ENCODE measurements around the gene MTSS2.

MTSS2 gene

GRCh38 chr16:70687102-70687511, 1.3 kb upstream of the MTSS2 start:
- DNase-seq = no peak

DNA sequence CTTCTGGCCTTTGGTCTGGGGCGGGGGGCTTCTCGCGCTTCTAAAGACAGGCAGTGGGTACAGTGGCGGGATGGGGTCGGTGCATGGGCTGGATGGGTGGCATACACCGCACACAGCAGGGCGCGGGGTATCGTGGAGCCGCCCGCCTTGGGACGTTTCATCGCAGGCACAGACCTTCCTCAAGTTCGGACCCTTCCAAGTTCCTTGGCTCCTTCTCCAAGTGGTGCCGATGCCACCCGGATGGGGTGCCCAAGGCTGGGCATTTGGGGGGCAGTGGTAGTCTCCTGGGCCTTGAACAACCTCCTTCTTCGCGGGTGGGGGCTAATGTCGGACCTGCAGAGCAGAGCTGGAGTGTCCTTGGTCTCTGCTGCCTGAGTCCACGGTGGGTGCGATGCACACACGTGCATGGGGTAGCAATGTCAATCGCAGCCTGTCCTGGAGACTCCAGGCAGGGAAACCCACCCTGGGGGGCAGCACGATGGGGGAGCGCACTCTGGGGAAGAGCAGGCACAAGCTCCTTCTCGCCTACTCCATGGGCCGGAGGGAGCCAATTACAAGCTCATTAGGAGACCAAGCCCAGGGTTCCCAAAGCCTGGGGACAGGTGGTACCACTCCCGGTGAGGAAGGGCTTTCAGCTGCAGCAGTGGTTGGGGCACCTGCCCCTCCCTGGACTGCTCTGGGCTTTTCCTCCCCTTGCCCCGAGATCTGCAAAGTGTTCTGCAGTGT, 686 bp upstream of the MTSS2 start:
- no peak for DNase-seq

- DNase-seq = no peak
Measured at GRCh38 chr16:70685061-70685937, 554 bp downstream of the MTSS2 start.

- DNase-seq = no peak
Measured at GRCh38 chr16:70684146-70685060, 1.4 kb downstream of the MTSS2 start.

DNA sequence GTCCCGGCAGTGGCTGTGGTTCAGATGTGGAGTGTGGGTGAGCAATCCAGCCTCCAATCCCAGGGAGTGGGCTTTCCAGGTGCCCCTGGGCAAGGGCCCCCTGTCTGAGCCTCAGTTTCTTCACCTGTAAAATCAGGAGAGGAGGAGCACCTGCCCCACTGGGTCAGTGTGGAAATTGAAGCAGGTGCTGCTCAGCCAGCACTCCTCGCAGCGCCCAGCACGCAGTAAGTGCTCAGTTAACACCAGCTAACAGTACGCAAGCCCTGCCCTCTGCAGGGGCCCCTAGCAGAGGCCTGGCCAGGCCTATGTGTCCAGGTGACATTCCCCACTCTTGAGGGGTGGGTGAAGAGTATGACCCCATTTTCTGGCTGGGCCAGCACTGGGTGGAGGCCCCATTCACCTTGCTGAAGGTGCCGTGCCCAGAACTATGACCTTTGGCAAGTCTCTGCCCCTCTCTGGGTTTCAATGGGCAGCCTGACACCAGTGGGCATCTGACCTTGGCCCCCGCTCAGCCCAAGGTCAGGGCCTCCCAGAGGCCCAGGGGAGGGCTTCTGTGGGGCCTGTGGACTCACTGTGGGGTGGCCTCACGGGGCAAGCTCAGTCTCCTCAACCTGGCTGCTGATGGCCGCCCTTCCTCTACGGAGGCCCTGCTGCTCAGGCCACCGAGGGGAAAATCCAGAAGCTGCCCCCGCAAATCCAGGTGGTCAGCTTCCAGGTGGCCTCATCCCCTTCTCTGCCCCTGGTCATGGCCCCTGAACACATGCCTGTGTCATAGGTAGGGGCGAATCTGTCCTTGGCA, 2.5 kb downstream of the MTSS2 start:
- DNase-seq = no peak

- no peak for DNase-seq
Measured at GRCh38 chr16:70682239-70683145, 3.4 kb downstream of the MTSS2 start.

DNA sequence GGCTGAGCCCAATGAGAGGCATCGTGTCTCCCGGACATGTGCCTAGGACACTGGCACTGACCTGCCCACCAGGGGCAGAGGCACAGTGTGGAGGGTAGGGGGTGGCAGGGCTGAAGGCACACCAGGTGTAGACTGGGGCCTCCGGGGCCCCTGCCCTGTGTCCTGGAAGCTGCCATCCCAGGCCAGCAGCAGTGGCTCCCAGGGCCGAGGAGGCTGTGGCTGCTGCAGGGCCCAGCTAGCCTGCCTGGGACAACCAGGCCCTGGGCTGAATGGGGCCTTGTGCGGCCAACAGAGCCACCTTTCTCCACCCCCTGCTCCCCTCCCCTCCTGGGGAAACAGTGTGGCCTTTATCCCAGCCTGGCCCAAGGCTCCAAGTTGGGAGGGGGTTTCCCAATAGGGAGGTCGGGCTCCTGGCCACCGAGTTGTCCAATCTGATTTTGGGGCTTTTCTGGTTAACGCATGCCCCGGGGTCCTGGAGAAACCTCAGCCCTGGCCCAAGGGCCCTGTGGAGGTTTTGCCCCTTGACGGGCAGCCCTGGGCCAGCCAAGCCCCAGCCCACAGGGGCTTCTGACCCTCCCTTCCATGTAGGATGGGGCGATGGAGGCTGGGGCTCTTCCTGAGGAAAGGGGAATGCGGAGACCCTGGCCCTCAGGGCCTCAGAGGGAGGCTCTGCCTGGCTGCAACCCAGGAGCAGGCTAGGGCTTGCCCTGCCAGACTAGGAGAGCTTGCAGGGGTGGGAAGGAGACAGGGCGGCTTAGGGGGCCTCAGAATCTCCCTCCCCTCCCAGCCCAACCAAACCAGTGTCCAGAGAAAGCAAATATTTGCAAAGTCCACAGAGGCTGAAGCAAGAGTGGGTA, 4.2 kb downstream of the MTSS2 start:
- no peak for DNase-seq

DNA sequence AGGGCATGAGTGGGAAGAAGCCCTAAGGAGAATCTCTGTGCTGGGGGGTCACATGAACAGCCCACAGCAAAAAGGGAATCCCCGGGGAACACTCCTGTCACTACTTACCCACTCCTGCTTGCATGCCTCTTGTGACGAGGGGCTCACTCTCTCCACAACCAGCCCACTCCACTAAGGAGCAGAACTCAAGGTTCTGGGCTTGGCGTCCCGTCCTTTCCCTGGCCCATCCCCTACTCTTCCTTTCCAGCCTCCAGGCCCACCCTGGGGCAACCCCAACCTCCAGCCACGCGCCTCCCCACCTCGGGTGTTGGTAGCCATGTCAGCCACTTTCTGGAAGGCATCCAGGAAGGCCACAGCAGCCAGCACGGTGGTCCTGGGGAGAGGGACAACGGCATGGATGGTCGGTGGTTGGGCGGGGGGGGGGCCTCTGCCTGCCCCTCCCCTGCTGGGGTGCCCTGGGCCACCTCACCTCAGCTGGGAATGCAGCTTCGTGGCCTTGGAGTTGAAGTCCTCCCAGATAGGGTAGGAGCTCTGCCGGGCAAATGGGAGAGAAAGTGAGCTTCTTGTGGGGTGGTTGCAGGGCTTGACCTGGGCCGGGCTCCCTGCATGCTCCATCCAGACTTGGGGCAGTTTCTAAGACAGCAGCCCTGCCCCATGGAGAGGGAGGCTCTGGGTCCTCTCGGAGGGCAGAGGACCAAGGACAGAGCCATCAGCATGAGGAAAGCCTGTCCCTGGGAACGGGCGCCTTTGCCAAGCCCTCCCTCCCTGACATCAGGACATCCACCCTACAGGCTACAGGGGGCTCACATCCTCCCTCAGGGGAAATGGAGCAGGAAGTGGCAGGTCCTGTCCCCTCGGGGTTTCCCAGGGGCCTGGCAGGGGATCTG, 5.1 kb downstream of the MTSS2 start:
- no peak for DNase-seq

DNA sequence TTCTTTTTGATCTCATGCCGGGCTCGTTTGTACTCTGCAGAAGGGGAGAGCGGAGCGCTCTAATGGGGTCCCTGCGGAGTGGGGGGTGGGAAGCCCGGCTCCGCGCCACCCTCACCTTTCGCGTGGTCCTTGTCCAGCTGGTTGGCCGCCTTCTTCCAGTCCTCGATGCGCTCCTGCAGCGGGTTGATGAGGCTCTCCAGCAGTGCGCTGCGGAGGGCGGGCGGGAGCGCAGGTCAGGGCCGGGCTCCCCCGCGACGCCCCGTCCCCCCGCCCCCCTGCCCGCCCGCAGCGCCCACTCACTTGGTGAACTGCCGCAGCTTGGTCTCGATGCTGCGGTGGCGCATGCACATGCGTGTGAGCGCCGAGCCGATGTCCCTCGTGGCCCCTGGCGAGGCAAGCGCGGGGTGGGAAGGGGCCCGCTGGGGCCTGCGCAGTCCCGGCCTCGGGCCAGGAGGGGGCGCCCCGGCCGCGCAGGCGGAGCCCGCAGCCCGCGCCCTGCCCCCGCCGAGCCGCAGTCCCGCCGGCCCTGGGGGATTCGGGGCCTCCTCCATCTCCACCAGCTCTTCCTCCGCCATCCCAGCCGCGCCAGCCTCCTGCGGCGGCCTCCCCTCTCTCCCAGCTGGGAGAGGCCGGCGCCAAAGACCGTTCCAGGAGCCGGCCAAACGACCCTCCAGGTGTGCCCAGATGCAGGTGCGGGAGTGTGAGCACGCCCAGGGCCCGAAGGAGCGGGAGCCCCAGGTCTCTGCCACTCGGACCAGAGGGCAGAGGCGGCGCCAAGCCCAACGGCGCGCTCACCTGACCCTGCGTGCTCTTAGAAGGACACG, 6.0 kb downstream of the MTSS2 start:
- DNase-seq = no peak

DNA sequence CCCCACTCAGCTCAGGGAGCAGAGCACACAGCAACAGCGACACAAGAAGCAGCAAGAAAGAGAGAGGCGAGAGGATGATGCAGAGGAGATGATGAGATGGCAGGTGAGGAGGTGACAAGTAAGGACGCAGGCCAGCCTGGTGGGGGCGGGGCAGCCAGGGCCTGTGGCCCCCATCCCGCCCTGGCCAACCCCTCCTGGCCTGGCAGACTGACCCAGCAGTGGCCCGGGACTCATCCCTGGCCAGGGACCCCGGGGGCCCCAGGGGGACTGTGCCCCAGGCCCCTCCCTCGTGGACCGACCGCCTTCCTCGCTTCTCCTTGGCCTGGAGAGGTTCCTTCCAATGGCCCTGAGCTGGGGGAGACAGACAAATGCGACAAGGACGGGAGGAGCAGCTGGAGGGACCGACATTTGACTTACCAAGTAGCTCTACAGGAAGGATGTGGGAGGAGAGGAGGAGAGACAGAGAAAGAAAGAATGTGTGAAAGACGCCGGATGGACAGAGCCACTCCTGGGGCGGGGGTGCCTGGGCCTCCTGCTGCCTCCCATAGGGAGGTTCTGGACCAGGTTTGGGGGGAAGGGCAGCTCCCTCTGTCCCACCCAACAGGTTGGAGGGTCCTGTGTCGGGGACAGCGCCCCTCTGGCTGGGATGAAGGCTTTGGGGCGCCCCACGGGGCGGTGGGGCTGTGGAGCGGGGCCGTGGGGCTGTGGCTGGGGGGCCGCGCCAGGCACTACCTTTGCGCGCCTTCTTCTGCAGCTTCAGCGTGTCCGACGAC, 6.8 kb downstream of the MTSS2 start:
- no peak for DNase-seq

- DNase-seq = no peak
Measured at GRCh38 chr16:70678121-70678897, 7.5 kb downstream of the MTSS2 start.

- no peak for DNase-seq
Measured at GRCh38 chr16:70677499-70678120, 8.2 kb downstream of the MTSS2 start.

- no peak for DNase-seq
Measured at GRCh38 chr16:70676675-70677498, 9.0 kb downstream of the MTSS2 start.

DNA sequence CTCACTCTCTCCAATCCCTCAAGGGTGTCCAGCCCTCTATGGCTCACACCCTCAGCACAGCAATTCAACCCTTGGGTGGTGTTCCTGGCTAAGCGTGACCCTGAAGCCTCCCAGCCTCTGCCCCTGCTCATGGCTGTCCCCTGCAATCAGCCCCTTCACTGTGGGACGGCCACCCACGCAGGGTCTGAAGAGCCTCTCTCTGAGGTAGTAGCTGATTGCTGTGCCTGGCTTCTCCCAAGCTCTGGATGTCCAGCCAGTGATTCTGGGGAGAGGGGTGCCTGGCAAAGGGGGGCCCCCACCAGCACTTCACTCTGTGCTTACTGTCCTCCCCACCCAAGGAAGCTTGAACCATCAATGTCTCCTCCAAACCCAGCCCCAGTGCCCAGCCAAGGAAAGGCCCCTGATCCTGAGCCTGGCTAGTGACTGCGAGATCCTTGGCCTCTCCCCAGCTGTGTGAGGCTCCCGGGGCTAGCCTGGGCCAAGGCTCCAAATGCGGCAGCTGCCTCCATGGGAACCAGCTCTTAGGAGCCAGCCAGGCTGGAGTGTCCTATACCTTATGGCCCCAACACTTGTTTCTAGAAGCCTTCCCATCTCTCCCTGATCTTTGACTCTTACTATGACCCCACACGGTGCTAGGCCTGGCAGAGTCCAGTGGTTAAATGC, 9.9 kb downstream of the MTSS2 start:
- DNase-seq = no peak

All from fibroblast of skin of back (primary cell).